H1 (cell line): ENCODE data around the gene ERMARD. TPM values are rescaled to one million over a fixed set of nuclear protein-coding genes. Genes with fewer than 3 reads are reported as not detected.

Source experiments
- ASH2L ChIP-seq: fragments of 200-600, 300-600 bp; sonication (generic); IDR thresholded peaks from one replicate; pipeline ENCODE4 v1.7.1; 2017; ENCODE audit warnings: low read length
- BACH1 ChIP-seq: IDR thresholded peaks from 2 replicates; pipeline ENCODE4 v1.6.1; 2012; ENCODE audit warnings: low read length, improper control_type of control experiment
- CBX5 ChIP-seq: fragments of 300-800, 300-1000 bp; sonication (generic); IDR thresholded peaks from 2 replicates; pipeline ENCODE4 v1.7.1; 2016; ENCODE audit warnings: antibody characterized with exemption, low read length, low read depth
- CBX8 ChIP-seq: fragments of 300-800, 300-1000 bp; sonication (generic); IDR thresholded peaks from 2 replicates; pipeline ENCODE4 v1.7.1; 2016; ENCODE audit warnings: low read depth, low read length, borderline replicate concordance
- CTBP2 ChIP-seq: IDR thresholded peaks from 2 replicates; pipeline ENCODE4 v1.7.0; 2011; ENCODE audit warnings: borderline replicate concordance, mild to moderate bottlenecking, moderate library complexity, mixed read lengths, low read length; ENCODE audit not compliant: insufficient read depth, insufficient read length
- FOSL1 ChIP-seq: IDR thresholded peaks from 2 replicates; pipeline ENCODE4 v1.6.1; 2011; ENCODE audit warnings: mild to moderate bottlenecking, low read depth, low read length, moderate library complexity; ENCODE audit not compliant: insufficient read depth
- GABPA ChIP-seq: IDR thresholded peaks from 2 replicates; pipeline ENCODE4 v1.6.1; 2011; ENCODE audit warnings: mild to moderate bottlenecking, low read length, moderate library complexity, borderline replicate concordance; ENCODE audit not compliant: insufficient read depth
- GTF2F1 ChIP-seq: IDR thresholded peaks from 2 replicates; pipeline ENCODE4 v1.6.1; 2012; ENCODE audit warnings: low read depth, low read length, improper control_type of control experiment, borderline replicate concordance
- KDM1A ChIP-seq: fragments of 200-600, 300-600 bp; sonication (generic); IDR thresholded peaks from 2 replicates; pipeline ENCODE4 v1.7.1; 2016; ENCODE audit warnings: mild to moderate bottlenecking, low read length, borderline replicate concordance
- KDM4A ChIP-seq: IDR thresholded peaks from one replicate; pipeline ENCODE4 v1.7.1; 2012; ENCODE audit warnings: low read depth, mild to moderate bottlenecking, moderate library complexity, low read length, inconsistent platforms; ENCODE audit not compliant: severe bottlenecking
- MAFK ChIP-seq: IDR thresholded peaks from 2 replicates; pipeline ENCODE4 v1.6.1; 2012; ENCODE audit warnings: low read depth, mild to moderate bottlenecking, improper control_type of control experiment, low read length
- PHF8 ChIP-seq: fragments of 200-600 bp; sonication (generic); conservative IDR thresholded peaks from 2 replicates; pipeline ENCODE4 v1.7.1; 2012; ENCODE audit warnings: low read depth, mild to moderate bottlenecking, inconsistent platforms, low read length, moderate library complexity
- POU5F1 ChIP-seq: IDR thresholded peaks from 2 replicates; pipeline ENCODE4 v1.6.1; 2011; ENCODE audit warnings: low read depth, mild to moderate bottlenecking, low read length, moderate library complexity
- RXRA ChIP-seq: IDR thresholded peaks from 2 replicates; pipeline ENCODE4 v1.6.1; 2011; ENCODE audit warnings: low read depth, mild to moderate bottlenecking, low read length, moderate library complexity; ENCODE audit not compliant: insufficient read depth
- SIN3A ChIP-seq, 2 experiments: IDR thresholded peaks in 1 of 2; conservative IDR thresholded peaks in 1 of 2; 2 replicates each; pipeline ENCODE4 v1.6.1; 2011 to 2012; ENCODE audit warnings: low read length in 2 of 2, improper control_type of control experiment in 1 of 2, low read depth in 1 of 2, mild to moderate bottlenecking in 1 of 2
- SIRT6 ChIP-seq: IDR thresholded peaks from one replicate; pipeline ENCODE4 v1.7.1; 2012; ENCODE audit warnings: low read length, inconsistent platforms
- SP2 ChIP-seq: IDR thresholded peaks from 2 replicates; pipeline ENCODE4 v1.6.1; 2012; ENCODE audit warnings: mild to moderate bottlenecking, low read length, inconsistent platforms
- SRF ChIP-seq: IDR thresholded peaks from 2 replicates; pipeline ENCODE4 v1.6.1; 2011; ENCODE audit warnings: mild to moderate bottlenecking, low read depth, low read length, moderate library complexity
- TAF1 ChIP-seq: IDR thresholded peaks from 2 replicates; pipeline ENCODE4 v1.6.1; 2011; ENCODE audit warnings: mild to moderate bottlenecking, low read depth, low read length
- TAF7 ChIP-seq: optimal IDR thresholded peaks from 2 replicates; pipeline ENCODE3; 2011; ENCODE audit warnings: low read depth, mild to moderate bottlenecking, inconsistent platforms, low read length, moderate library complexity, borderline replicate concordance
- TBP ChIP-seq: IDR thresholded peaks from 2 replicates; pipeline ENCODE4 v1.6.1; 2011; ENCODE audit warnings: low read depth, low read length, improper control_type of control experiment
- polyA plus RNA-seq, 7 experiments: library from polyadenylated mRNA; depleted of rRNA in 3 of 7; stranded (reverse) in 5 of 7; unstranded in 2 of 7; fragments of >200 nt in 5 of 7; fragments of 200-250 nt in 2 of 7; gene quantifications; 1 replicate in 5 of 7; 2 replicates in 1 of 7; 4 replicates in 1 of 7; pipeline versions ENCODE4 v1.2.1 to v1.2.3, GENCODE V29; 2011 to 2013; ENCODE audit warnings: missing spikeins in 2 of 7, mixed read lengths in 2 of 7
- total RNA-seq: library from RNA; stranded (reverse); fragmentation: NEBNext Ultra II Directional; extraction: Animal tissue kit (Norgen Biotek cat#: 25700); gene quantifications from 2 replicates; pipeline ENCODE4 v1.2.1, GENCODE V29; 2021
- TF ChIP-seq, protein P1 (sequence below): IDR thresholded peaks from 2 replicates; pipeline ENCODE4 v1.6.1; 2011; ENCODE audit warnings: low read depth, mild to moderate bottlenecking, low read length; ENCODE audit not compliant: insufficient read depth
- TF ChIP-seq, protein P2 (sequence below): IDR thresholded peaks from 2 replicates; pipeline ENCODE4 v1.6.1; 2012; ENCODE audit warnings: inconsistent platforms

The ERMARD gene
- total and polyA plus RNA-seq, 2 of the 8 experiments (the other 6 are each of a cell fraction or from before 2014, with no cell fraction given): 12.2 to 25.6 TPM

DNA sequence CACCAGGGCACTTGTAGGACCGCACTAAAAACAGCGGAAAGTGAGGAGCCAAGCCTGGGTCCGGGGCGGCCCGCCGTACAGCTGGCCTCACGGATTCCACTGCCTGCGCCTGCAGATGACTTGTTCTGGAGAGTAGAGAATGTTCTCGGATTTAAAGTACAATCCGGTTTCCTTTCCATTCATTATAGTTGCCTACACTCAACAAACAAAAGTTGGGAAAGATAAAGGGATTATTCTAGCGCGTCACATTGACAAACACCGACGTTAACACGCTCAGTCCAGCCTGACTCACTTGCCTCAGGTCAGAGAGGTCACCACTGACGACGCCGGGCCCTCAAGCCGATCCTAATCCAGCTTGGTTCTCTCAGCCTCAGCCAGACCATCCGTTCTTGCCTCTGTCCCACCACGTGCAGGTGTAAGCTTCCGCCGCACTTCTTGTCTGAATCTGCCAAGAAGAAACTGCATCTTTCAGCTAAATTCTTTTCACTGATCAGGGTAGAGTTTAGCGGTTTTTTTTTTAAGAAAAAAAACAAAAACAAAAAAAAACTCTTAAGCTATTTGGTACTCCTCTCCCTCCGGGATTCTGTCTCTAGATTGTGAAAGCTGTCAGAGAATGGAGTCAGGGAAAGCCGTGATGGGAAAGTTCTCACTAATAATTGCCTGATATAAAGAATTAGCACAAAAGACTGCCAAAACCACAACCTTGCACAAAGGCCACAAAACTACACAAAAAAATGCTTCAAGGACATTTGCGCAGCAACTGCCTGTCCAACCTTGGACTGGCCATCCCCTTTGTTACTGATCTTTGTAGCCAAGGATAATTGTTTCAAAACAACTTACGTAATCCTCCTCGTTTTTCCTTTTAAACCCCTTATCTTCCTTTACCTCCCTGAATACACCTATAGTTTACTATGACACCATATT, 26.0 kb upstream of the ERMARD start (continued):
- TF ChIP-seq TAF7: no peak
- TF ChIP-seq CBX5: no peak
- no peak for TF ChIP-seq BACH1
- peak; percentile 49; the same call in 1 of the 2 replicates for TF ChIP-seq TBP
- no peak for TF ChIP-seq FOSL1
- no peak for TF ChIP-seq SRF
- TF ChIP-seq CTBP2: no peak
- TF ChIP-seq GABPA: no peak
- no peak for TF ChIP-seq SIRT6
- TF ChIP-seq, protein P1, sequence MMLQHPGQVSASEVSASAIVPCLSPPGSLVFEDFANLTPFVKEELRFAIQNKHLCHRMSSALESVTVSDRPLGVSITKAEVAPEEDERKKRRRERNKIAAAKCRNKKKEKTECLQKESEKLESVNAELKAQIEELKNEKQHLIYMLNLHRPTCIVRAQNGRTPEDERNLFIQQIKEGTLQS: no peak
- TF ChIP-seq, protein P2, sequence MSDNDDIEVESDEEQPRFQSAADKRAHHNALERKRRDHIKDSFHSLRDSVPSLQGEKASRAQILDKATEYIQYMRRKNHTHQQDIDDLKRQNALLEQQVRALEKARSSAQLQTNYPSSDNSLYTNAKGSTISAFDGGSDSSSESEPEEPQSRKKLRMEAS: peak; percentile 90
- no peak for TF ChIP-seq RXRA
- TF ChIP-seq MAFK: no peak
- TF ChIP-seq SIN3A (conservative IDR thresholded peaks at IDR 0.05 in 1 of 2, IDR thresholded peaks at IDR 0.05 in 1 of 2; ENCODE audit: low read depth in 1 of 2, low read length in 2 of 2): peak in 1 of 2 experiments; percentile 69; a peak in 1 of 4 replicates
- no peak for TF ChIP-seq SP2
- no peak for TF ChIP-seq KDM4A
- no peak for TF ChIP-seq CBX8
- 0 out of 2 replicates have a peak, but pooled peaks have one; percentile 19 for TF ChIP-seq GTF2F1
- TF ChIP-seq TAF1: peak; percentile 61
- peak; percentile 27 for TF ChIP-seq ASH2L
- TF ChIP-seq POU5F1: no peak
- TF ChIP-seq KDM1A: no peak
- TF ChIP-seq PHF8: 0 out of 2 replicates have a peak, but pooled peaks have one; percentile 39
